ENCODE data around the gene PTPRO. TPM values are rescaled to one million over a fixed set of nuclear protein-coding genes. Genes with fewer than 3 reads are reported as not detected.

The PTPRO gene
- total RNA-seq, 1 donor from 2014 or later, result 5.8 TPM

DNA sequence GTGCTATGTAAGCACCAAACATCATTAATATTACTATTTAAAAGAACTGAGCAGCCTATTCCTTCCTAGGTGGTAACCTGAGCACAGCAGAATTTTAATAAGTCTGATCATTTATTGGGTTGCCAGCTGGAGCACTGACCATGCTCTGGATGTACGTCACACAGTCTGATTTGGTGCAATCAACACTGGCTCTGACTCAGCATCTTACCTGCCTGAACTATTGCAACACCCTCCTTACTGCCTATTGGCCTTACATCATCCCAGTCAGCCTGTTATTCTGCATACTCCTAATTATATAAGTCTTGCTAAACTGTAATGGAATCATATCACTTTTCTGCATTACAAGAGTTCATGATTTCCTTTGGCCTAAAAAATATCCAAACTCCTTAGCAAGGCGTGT, 149.7 kb downstream of the PTPRO start:
- no peaks in the 10 kb centered on the region for H3K79me2 ChIP-seq (ENCODE audit: low read depth)
- Mint-ChIP-seq H3K27ac (no peak overlapping the region), H3K36me3 (no peaks in the 10 kb centered on the region), H3K9me3 (no peaks in the 10 kb centered on the region), H3K4me1 (peaks cover 14% of the 10 kb centered on the region), H3K27me3 (ENCODE audit: insufficient read depth, low read depth) (no peaks in the 10 kb centered on the region), H3K4me3 (no peak overlapping the region)
- peaks cover 4% of the 10 kb centered on the region for H3K4me1 ChIP-seq
- H3K27ac ChIP-seq, result no peak overlapping the region
- no peaks in the 10 kb centered on the region for H3K9me3 ChIP-seq (ENCODE audit: low read depth)
- no peak for DNase-seq (ENCODE audit: low spot score)
- no peak overlapping the region for H3K4me3 ChIP-seq
- H2AFZ ChIP-seq (replicated peaks), result no peak overlapping the region
- no peaks in the 10 kb centered on the region for H3F3A ChIP-seq (ENCODE audit: low read depth)
- H3K4me2 ChIP-seq, result no peak overlapping the region
- no peaks in the 10 kb centered on the region for H3K27me3 ChIP-seq
- TF ChIP-seq EZH2 (IDR thresholded peaks at IDR 0.05) (no peak), EZH2phosphoT487 (IDR thresholded peaks at IDR 0.05) (no peak)
- TF ChIP-seq, protein P1, sequence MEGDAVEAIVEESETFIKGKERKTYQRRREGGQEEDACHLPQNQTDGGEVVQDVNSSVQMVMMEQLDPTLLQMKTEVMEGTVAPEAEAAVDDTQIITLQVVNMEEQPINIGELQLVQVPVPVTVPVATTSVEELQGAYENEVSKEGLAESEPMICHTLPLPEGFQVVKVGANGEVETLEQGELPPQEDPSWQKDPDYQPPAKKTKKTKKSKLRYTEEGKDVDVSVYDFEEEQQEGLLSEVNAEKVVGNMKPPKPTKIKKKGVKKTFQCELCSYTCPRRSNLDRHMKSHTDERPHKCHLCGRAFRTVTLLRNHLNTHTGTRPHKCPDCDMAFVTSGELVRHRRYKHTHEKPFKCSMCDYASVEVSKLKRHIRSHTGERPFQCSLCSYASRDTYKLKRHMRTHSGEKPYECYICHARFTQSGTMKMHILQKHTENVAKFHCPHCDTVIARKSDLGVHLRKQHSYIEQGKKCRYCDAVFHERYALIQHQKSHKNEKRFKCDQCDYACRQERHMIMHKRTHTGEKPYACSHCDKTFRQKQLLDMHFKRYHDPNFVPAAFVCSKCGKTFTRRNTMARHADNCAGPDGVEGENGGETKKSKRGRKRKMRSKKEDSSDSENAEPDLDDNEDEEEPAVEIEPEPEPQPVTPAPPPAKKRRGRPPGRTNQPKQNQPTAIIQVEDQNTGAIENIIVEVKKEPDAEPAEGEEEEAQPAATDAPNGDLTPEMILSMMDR (IDR thresholded peaks at IDR 0.05), result no peak
- H4K20me1 ChIP-seq (ENCODE audit: low read depth), result no peaks in the 10 kb centered on the region
- H3K9ac ChIP-seq, result no peak overlapping the region
- H3K36me3 ChIP-seq, result no peaks in the 10 kb centered on the region

DNA sequence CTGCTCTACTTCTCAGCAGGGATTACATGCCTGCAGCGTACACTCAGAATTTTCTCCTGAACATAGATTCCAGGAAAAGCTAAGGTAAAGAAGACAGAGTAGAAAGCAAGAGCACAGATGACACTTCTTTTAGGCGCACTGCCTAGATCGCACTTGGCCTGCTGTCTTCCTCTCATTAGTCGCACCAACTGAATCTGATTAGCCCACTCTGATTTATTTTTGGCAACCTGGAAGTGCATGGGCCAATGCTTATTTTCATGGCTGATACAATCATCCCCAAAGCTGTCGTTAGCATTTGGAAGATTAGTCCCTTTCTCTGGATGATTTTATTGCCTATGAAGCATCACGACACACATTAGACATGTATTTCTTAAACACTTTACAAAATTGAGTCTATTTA, 152.5 kb downstream of the PTPRO start:
- Mint-ChIP-seq H3K9me3 (no peaks in the 10 kb centered on the region), H3K4me1 (peaks cover 4% of the 10 kb centered on the region), H3K36me3 (no peaks in the 10 kb centered on the region), H3K4me3 (no peak overlapping the region), H3K27me3 (ENCODE audit: insufficient read depth, low read depth) (no peaks in the 10 kb centered on the region), H3K27ac (no peak overlapping the region)
- TF ChIP-seq EZH2phosphoT487 (IDR thresholded peaks at IDR 0.05), result no peak
- no peak for TF ChIP-seq EZH2 (IDR thresholded peaks at IDR 0.05)
- TF ChIP-seq, protein P1 (IDR thresholded peaks at IDR 0.05), result no peak
- Histone ChIP-seq H3K9me3 (ENCODE audit: low read depth) (no peaks in the 10 kb centered on the region), H3K4me2 (no peak overlapping the region), H3K27ac (no peak overlapping the region), H3K36me3 (no peaks in the 10 kb centered on the region), H3K9ac (no peak overlapping the region), H3K79me2 (ENCODE audit: low read depth) (no peaks in the 10 kb centered on the region), H3K4me1 (no peaks in the 10 kb centered on the region), H2AFZ (replicated peaks) (no peak overlapping the region), H3K27me3 (no peaks in the 10 kb centered on the region), H3F3A (ENCODE audit: low read depth) (no peaks in the 10 kb centered on the region), H3K4me3 (no peak overlapping the region), H4K20me1 (ENCODE audit: low read depth) (no peaks in the 10 kb centered on the region)
- no peak for DNase-seq (ENCODE audit: low spot score)

DNA sequence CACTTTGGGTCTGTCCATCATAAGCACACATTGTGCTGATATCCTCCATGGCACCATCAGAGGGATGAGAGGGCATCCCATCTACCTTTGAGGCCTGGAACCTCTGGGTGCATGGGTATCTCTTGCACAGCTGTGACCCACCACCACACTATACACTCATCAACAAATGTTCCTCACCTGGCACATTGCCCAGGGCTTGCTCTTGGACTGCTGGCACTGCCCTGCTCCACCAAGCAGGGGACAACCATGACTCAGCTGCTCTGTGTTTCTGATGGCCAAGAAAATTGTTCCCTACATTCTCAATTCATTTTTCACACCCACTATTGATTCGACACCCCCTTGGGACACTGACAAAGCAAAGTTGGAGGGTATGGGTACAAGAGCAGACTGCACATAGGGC, 155.5 kb downstream of the PTPRO start:
- no peak for DNase-seq (ENCODE audit: low spot score)
- H3K9ac ChIP-seq, result no peak overlapping the region
- no peak overlapping the region for H3K27ac Mint-ChIP-seq
- no peaks in the 10 kb centered on the region for H3K27me3 ChIP-seq
- H4K20me1 ChIP-seq (ENCODE audit: low read depth), result no peaks in the 10 kb centered on the region
- H3K4me3 ChIP-seq, result no peak overlapping the region
- H3K4me1 Mint-ChIP-seq, result peaks cover 4% of the 10 kb centered on the region
- no peaks in the 10 kb centered on the region for H3K4me1 ChIP-seq
- H3K9me3 Mint-ChIP-seq, result no peaks in the 10 kb centered on the region
- H3K36me3 Mint-ChIP-seq, result no peaks in the 10 kb centered on the region
- no peak overlapping the region for H3K4me3 Mint-ChIP-seq
- H3K4me2 ChIP-seq, result no peak overlapping the region
- TF ChIP-seq, protein P1 (IDR thresholded peaks at IDR 0.05), result no peak
- no peak for TF ChIP-seq EZH2phosphoT487 (IDR thresholded peaks at IDR 0.05)
- no peak for TF ChIP-seq EZH2 (IDR thresholded peaks at IDR 0.05)
- H3K36me3 ChIP-seq, result no peaks in the 10 kb centered on the region
- H3K27ac ChIP-seq, result no peak overlapping the region
- no peaks in the 10 kb centered on the region for H3K27me3 Mint-ChIP-seq (ENCODE audit: insufficient read depth, low read depth)
- H3K9me3 ChIP-seq (ENCODE audit: low read depth), result no peaks in the 10 kb centered on the region
- no peak overlapping the region for H2AFZ ChIP-seq (replicated peaks)
- no peaks in the 10 kb centered on the region for H3K79me2 ChIP-seq (ENCODE audit: low read depth)
- H3F3A ChIP-seq (ENCODE audit: low read depth), result no peaks in the 10 kb centered on the region
